Measurements from ENCODE around the gene HBE1. TPM values are rescaled to one million over a fixed set of nuclear protein-coding genes. Genes with fewer than 3 reads are reported as not detected.
A peak's percentile ranks its signal among the peaks of the same experiment; 100 is the strongest.

The HBE1 gene
- total RNA-seq, 1 donor from 2014 or later, result not detected

GRCh38 chr11:5288108-5288905 is 18.6 kb upstream of the HBE1 start:
- no peak for TF ChIP-seq CTCF (IDR thresholded peaks at IDR 0.05; ENCODE audit: insufficient read depth, low read depth, low read length)
- no peak for TF ChIP-seq EZH2 (IDR thresholded peaks at IDR 0.05; ENCODE audit: insufficient read depth, low read length)
- H3K4me3 ChIP-seq (ENCODE audit: insufficient read depth, low read depth, low read length), result no peak overlapping the region
- H2AFZ ChIP-seq (ENCODE audit: low read depth, low read length), result no peak overlapping the region
- peak overlapping the region; percentile 9 for H3K27ac Mint-ChIP-seq (ENCODE audit: unreplicated experiment)
- no peaks in the 10 kb centered on the region for H3K27me3 ChIP-seq (ENCODE audit: insufficient read depth, low read length)
- no peak overlapping the region for H3K4me2 ChIP-seq (ENCODE audit: low read length)
- H3K27ac ChIP-seq (ENCODE audit: low read depth, low read length), result no peak overlapping the region
- H3K4me1 Mint-ChIP-seq (ENCODE audit: low read depth, unreplicated experiment), result peaks cover 12% of the 10 kb centered on the region
- H3K27me3 Mint-ChIP-seq (ENCODE audit: low read depth, unreplicated experiment), result no peaks in the 10 kb centered on the region
- FAIRE-seq (no peak), DNase-seq (ENCODE audit: low read depth) (no peak)
- H3K9ac ChIP-seq (ENCODE audit: low read length), result no peak overlapping the region
- H4K20me1 ChIP-seq (ENCODE audit: insufficient read depth, low read length), result no peaks in the 10 kb centered on the region
- H3K4me1 ChIP-seq (ENCODE audit: insufficient read depth, low read length), result peaks cover 11% of the 10 kb centered on the region
- peaks cover under 1% of the 10 kb centered on the region for H3K9me3 Mint-ChIP-seq (ENCODE audit: unreplicated experiment)
- no peak overlapping the region for H3K4me3 Mint-ChIP-seq (ENCODE audit: unreplicated experiment)
- H3K79me2 ChIP-seq (ENCODE audit: insufficient read depth, low read length), result no peaks in the 10 kb centered on the region
- no peaks in the 10 kb centered on the region for H3K9me3 ChIP-seq (ENCODE audit: insufficient read depth, low read depth, low read length)
- H3K36me3 ChIP-seq (ENCODE audit: insufficient read depth, low read length), result no peaks in the 10 kb centered on the region
- no peaks in the 10 kb centered on the region for H3K36me3 Mint-ChIP-seq (ENCODE audit: low read depth, unreplicated experiment)

GRCh38 chr11:5286901-5287300 is 17.2 kb upstream of the HBE1 start:
- TF ChIP-seq EZH2 (IDR thresholded peaks at IDR 0.05; ENCODE audit: insufficient read depth, low read length), result no peak
- TF ChIP-seq CTCF (IDR thresholded peaks at IDR 0.05; ENCODE audit: insufficient read depth, low read depth, low read length), result no peak
- H3K27ac ChIP-seq (ENCODE audit: low read depth, low read length), result no peak overlapping the region

GRCh38 chr11:5286351-5286750 is 16.6 kb upstream of the HBE1 start:
- no peak for TF ChIP-seq EZH2 (IDR thresholded peaks at IDR 0.05; ENCODE audit: insufficient read depth, low read length)
- no peak for TF ChIP-seq CTCF (IDR thresholded peaks at IDR 0.05; ENCODE audit: insufficient read depth, low read depth, low read length)
- FAIRE-seq, result no peak

More at GRCh38 chr11:5286901-5287300, 17.2 kb upstream of the HBE1 start:
- H3K4me1 ChIP-seq (ENCODE audit: insufficient read depth, low read length), result peaks cover 11% of the 10 kb centered on the region
- Mint-ChIP-seq H3K9me3 (ENCODE audit: unreplicated experiment) (no peaks in the 10 kb centered on the region), H3K27me3 (ENCODE audit: low read depth, unreplicated experiment) (no peaks in the 10 kb centered on the region), H3K36me3 (ENCODE audit: low read depth, unreplicated experiment) (no peaks in the 10 kb centered on the region), H3K4me3 (ENCODE audit: unreplicated experiment) (no peak overlapping the region), H3K27ac (ENCODE audit: unreplicated experiment) (no peak overlapping the region), H3K4me1 (ENCODE audit: low read depth, unreplicated experiment) (peaks cover 12% of the 10 kb centered on the region)
- no peak overlapping the region for H3K9ac ChIP-seq (ENCODE audit: low read length)
- no peaks in the 10 kb centered on the region for H4K20me1 ChIP-seq (ENCODE audit: insufficient read depth, low read length)
- no peaks in the 10 kb centered on the region for H3K36me3 ChIP-seq (ENCODE audit: insufficient read depth, low read length)
- H3K27me3 ChIP-seq (ENCODE audit: insufficient read depth, low read length), result no peaks in the 10 kb centered on the region
- H2AFZ ChIP-seq (ENCODE audit: low read depth, low read length), result no peak overlapping the region
- H3K79me2 ChIP-seq (ENCODE audit: insufficient read depth, low read length), result no peaks in the 10 kb centered on the region
- H3K4me2 ChIP-seq (ENCODE audit: low read length), result no peak overlapping the region
- no peak overlapping the region for H3K4me3 ChIP-seq (ENCODE audit: insufficient read depth, low read depth, low read length)
- DNase-seq (ENCODE audit: low read depth) (no peak), FAIRE-seq (no peak)
- H3K9me3 ChIP-seq (ENCODE audit: insufficient read depth, low read depth, low read length), result no peaks in the 10 kb centered on the region

More at GRCh38 chr11:5286351-5286750, 16.6 kb upstream of the HBE1 start:
- H3K27ac Mint-ChIP-seq (ENCODE audit: unreplicated experiment), result no peak overlapping the region
- no peak for DNase-seq (ENCODE audit: low read depth)
- no peak overlapping the region for H2AFZ ChIP-seq (ENCODE audit: low read depth, low read length)
- peaks cover 12% of the 10 kb centered on the region for H3K4me1 Mint-ChIP-seq (ENCODE audit: low read depth, unreplicated experiment)
- H3K4me3 ChIP-seq (ENCODE audit: insufficient read depth, low read depth, low read length), result no peak overlapping the region
- H4K20me1 ChIP-seq (ENCODE audit: insufficient read depth, low read length), result no peaks in the 10 kb centered on the region
- H3K27me3 Mint-ChIP-seq (ENCODE audit: low read depth, unreplicated experiment), result no peaks in the 10 kb centered on the region
- H3K4me2 ChIP-seq (ENCODE audit: low read length), result no peak overlapping the region
- H3K36me3 ChIP-seq (ENCODE audit: insufficient read depth, low read length), result no peaks in the 10 kb centered on the region
- no peak overlapping the region for H3K27ac ChIP-seq (ENCODE audit: low read depth, low read length)
- H3K9me3 ChIP-seq (ENCODE audit: insufficient read depth, low read depth, low read length), result no peaks in the 10 kb centered on the region
- H3K36me3 Mint-ChIP-seq (ENCODE audit: low read depth, unreplicated experiment), result no peaks in the 10 kb centered on the region
- H3K4me3 Mint-ChIP-seq (ENCODE audit: unreplicated experiment), result no peak overlapping the region
- no peaks in the 10 kb centered on the region for H3K9me3 Mint-ChIP-seq (ENCODE audit: unreplicated experiment)
- no peaks in the 10 kb centered on the region for H3K79me2 ChIP-seq (ENCODE audit: insufficient read depth, low read length)
- H3K9ac ChIP-seq (ENCODE audit: low read length), result no peak overlapping the region
- no peaks in the 10 kb centered on the region for H3K27me3 ChIP-seq (ENCODE audit: insufficient read depth, low read length)
- H3K4me1 ChIP-seq (ENCODE audit: insufficient read depth, low read length), result peaks cover 11% of the 10 kb centered on the region
